ENCODE data around the gene PLAAT3. TPM values are rescaled to one million over a fixed set of nuclear protein-coding genes. Genes with fewer than 3 reads are reported as not detected.

PLAAT3 gene
- total and polyA plus RNA-seq, 12 donors, result 31.8 to 138 (median 56.9) TPM

DNA sequence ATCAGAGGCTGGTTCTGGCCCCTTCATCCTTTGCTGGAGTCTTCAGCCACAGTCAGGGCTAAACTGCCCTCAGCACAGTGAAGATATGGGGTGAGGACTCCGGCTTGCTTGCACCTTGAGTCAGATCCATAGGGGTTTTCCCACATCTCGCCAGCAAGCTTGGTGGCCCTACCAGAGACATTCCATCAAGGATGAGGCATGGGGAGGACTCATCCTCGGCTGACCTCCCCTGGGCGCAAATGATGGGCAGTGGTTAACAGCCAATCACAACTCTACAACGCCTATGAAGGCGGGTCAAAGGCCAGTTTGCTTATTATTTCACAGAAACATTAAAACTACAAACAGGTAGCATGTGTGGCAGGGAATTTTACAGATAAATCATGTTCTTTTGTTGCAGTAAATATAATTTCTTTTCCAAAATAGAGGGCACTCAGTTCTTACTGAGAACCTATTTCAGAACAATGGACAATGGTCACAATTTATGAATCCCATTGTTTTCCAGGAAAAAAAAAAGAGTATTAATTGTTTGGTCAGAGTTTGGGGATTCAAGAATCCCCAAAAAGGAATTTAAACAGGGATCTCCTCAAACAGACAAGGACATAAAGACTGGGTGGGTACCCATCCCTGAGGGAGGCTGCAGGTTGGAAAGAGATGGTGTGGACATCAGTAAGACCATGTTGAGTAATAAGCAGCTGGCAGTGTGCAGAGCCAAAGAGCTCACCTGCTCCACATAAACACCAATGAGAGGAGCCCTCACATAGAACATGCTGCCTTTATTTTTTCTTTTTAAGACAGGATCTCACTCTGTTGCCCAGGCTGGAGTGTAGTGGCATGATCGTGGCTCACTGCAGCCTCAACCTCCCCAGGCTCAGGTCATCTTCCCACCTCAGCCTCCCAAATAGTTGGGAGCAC lies 14.8 kb downstream of the PLAAT3 start:
- H3K27ac ChIP-seq, result no peak overlapping the region
- H3K4me1 ChIP-seq (replicated peaks in 1 of 2), result peaks cover 12 to 15% of the 10 kb centered on the region in 2 donors
- peaks cover 0 to 15% of the 10 kb centered on the region in 2 donors for H3K36me3 ChIP-seq (replicated peaks in 1 of 2)
- H3K9me3 ChIP-seq (replicated peaks in 1 of 3), result no peaks in the 10 kb centered on the region
- TF ChIP-seq POLR2A (IDR thresholded peaks at IDR 0.05), result no peak
- TF ChIP-seq, protein P1, sequence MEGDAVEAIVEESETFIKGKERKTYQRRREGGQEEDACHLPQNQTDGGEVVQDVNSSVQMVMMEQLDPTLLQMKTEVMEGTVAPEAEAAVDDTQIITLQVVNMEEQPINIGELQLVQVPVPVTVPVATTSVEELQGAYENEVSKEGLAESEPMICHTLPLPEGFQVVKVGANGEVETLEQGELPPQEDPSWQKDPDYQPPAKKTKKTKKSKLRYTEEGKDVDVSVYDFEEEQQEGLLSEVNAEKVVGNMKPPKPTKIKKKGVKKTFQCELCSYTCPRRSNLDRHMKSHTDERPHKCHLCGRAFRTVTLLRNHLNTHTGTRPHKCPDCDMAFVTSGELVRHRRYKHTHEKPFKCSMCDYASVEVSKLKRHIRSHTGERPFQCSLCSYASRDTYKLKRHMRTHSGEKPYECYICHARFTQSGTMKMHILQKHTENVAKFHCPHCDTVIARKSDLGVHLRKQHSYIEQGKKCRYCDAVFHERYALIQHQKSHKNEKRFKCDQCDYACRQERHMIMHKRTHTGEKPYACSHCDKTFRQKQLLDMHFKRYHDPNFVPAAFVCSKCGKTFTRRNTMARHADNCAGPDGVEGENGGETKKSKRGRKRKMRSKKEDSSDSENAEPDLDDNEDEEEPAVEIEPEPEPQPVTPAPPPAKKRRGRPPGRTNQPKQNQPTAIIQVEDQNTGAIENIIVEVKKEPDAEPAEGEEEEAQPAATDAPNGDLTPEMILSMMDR (IDR thresholded peaks at IDR 0.05), result no peak
- no peaks in the 10 kb centered on the region for H3K27me3 ChIP-seq
- WGBS, 4 donors, result 76 to 91% (median 85%) methylated on average over 7 of the region's 7 CpGs
- DNase-seq, result peak in 2 of 7 donors; percentile 18 to 30
- intact Hi-C loops (cut with DNase I), result no loop called here
- H3K4me3 ChIP-seq, result no peak overlapping the region

DNA sequence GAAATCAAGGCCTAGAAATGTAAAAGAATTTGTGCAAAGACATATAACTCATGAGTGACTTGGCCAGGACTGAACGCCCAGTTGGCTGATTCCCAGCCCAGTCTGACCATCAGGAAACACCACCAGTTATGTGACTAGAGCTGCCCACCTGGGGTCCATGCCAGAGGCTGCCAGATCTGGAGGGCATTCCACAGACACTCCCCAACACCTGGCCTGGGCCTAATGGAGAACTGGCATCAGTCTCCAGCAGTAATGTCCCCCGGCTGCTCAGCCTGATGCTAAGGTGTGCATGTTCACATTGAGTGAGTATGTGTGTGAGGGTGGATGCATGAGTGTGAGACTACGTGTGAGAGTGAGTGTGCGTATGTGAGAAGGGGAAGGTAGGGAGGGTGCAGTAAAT lies 15.7 kb downstream of the PLAAT3 start:
- Histone ChIP-seq H3K27me3 (no peaks in the 10 kb centered on the region), H3K9me3 (replicated peaks in 1 of 3) (no peaks in the 10 kb centered on the region), H3K36me3 (replicated peaks in 1 of 2) (peaks cover 0 to 15% of the 10 kb centered on the region in 2 donors), H3K27ac (no peak overlapping the region), H3K4me1 (replicated peaks in 1 of 2) (peaks cover 12 to 15% of the 10 kb centered on the region in 2 donors), H3K4me3 (no peak overlapping the region)
- intact Hi-C loops (cut with DNase I), result no loop called here
- 83 to 94% (median 87%) methylated on average over 3 to 4 of the region's 4 CpGs for WGBS, 4 donors
- peak in 2 of 7 donors; percentile 2 to 44 for DNase-seq
- TF ChIP-seq, protein P1 (IDR thresholded peaks at IDR 0.05), result no peak
- no peak for TF ChIP-seq POLR2A (IDR thresholded peaks at IDR 0.05)

DNA sequence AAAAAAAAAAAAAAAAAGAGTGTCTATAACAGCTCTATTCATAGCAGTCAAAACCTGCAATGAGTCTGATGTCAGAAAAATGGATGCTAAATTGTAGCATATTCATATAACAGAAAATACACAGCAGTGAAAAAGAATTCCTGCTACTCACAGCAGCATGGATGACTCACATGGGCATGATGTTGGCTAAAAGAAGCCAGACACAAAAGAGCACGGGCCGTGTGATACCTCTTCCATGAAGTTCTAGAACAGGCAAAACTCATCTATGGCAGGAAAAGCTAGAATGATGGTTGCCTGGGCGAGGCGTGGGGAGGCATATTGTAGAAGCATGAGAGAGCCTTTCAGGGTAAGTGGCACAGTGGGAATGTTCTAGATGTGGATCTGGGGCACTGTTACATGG lies 18.9 kb downstream of the PLAAT3 start:
- Histone ChIP-seq H3K4me1 (replicated peaks in 1 of 2) (no peaks in the 10 kb centered on the region), H3K9me3 (replicated peaks in 1 of 3) (no peaks in the 10 kb centered on the region), H3K36me3 (replicated peaks in 1 of 2) (peaks cover 0 to 17% of the 10 kb centered on the region in 2 donors), H3K27me3 (no peaks in the 10 kb centered on the region), H3K27ac (no peak overlapping the region), H3K4me3 (no peak overlapping the region)
- WGBS, 4 donors, result 77 to 86% (median 83%) methylated on average over 4 of the region's 4 CpGs
- DNase-seq, result peak in 3 of 7 donors; percentile 8 to 41 (median 38)
- intact Hi-C loops (cut with DNase I), result no loop called here
- TF ChIP-seq, protein P1 (IDR thresholded peaks at IDR 0.05), result no peak
- TF ChIP-seq POLR2A (IDR thresholded peaks at IDR 0.05), result no peak

GRCh38 chr11:63592975-63593395 lies 21.2 kb downstream of the PLAAT3 start:
- no peak for TF ChIP-seq POLR2A (IDR thresholded peaks at IDR 0.05)
- TF ChIP-seq, protein P1 (IDR thresholded peaks at IDR 0.05), result peak; percentile 17 to 65 (median 54)
- no peaks in the 10 kb centered on the region for H3K27me3 ChIP-seq
- no peaks in the 10 kb centered on the region for H3K9me3 ChIP-seq (replicated peaks in 1 of 3)
- WGBS, 4 donors, result 75 to 100% (median 79%) methylated on average over 3 to 4 of the region's 4 CpGs
- H3K36me3 ChIP-seq (replicated peaks in 1 of 2), result peaks cover 0 to 26% of the 10 kb centered on the region in 2 donors
- peak in 2 of 7 donors; percentile 18 to 24 for DNase-seq
- no peak overlapping the region for H3K4me3 ChIP-seq
- intact Hi-C loops (cut with DNase I), result no loop called here
- H3K27ac ChIP-seq, result no peak overlapping the region
- H3K4me1 ChIP-seq (replicated peaks in 1 of 2), result no peaks in the 10 kb centered on the region

Data from adrenal gland (tissue), 12 donors.